Measurements from ENCODE around the gene UBE2F. TPM values are rescaled to one million over a fixed set of nuclear protein-coding genes. Genes with fewer than 3 reads are reported as not detected.
A peak's percentile ranks its signal among the peaks of the same experiment; 100 is the strongest.

The UBE2F gene
- total RNA-seq, 1 experiment from 2014 or later = 62.1 TPM

GRCh38 chr2:238042849-238043584 lies 76.2 kb downstream of the UBE2F start:
- H3K23me2 ChIP-seq (ENCODE audit: insufficient read length, low read depth, low read length, poor library complexity, severe bottlenecking) = no peaks in the 10 kb centered on the region
- no peaks in the 10 kb centered on the region for H3K27me3 ChIP-seq (ENCODE audit: insufficient read depth, low read length)
- Mint-ChIP-seq H3K4me1 (0 out of 4 replicates have a peak, but pooled peaks cover 0 to 2% of the 10 kb centered on the region in 2 experiments), H3K36me3 (ENCODE audit: insufficient read depth in 1 of 3, low read depth in 3 of 3) (peaks cover 18 to 63% (median 32%) of the 10 kb centered on the region in 3 experiments; a peak in 6 of 7 replicates), H3K27ac (peak overlapping the region in 1 of 3 experiments; percentile 82; a peak in 1 of 7 replicates), H3K4me3 (no peak overlapping the region), H3K27me3 (ENCODE audit: low read depth) (peaks cover under 1% of the 10 kb centered on the region; the same call in 1 of the 2 replicates), H3K9me3 (peaks cover 3 to 9% of the 10 kb centered on the region in 2 experiments)
- no peak overlapping the region for H4K8ac ChIP-seq (replicated peaks; ENCODE audit: insufficient read length, low read depth, low read length)
- no peak overlapping the region for H3K4me2 ChIP-seq (ENCODE audit: insufficient read depth, insufficient read length, low read length)
- WGBS (ENCODE audit: extremely low coverage, insufficient read length, low lambda C conversion rate) = no CpG with 5 or more reads among the region's 6 CpGs
- no peaks in the 10 kb centered on the region for H4K20me1 ChIP-seq (ENCODE audit: control insufficient read depth, insufficient read depth, insufficient read length)
- H2BK120ac ChIP-seq (ENCODE audit: low read depth, low read length, poor library complexity, severe bottlenecking) = no peak overlapping the region
- no peak overlapping the region for H3T11ph ChIP-seq (ENCODE audit: low read length)
- no peak overlapping the region for H2BK12ac ChIP-seq (ENCODE audit: insufficient read length, low read depth, low read length)
- H4K91ac ChIP-seq (ENCODE audit: insufficient read length, low read depth, low read length) = no peak overlapping the region
- no peak overlapping the region for H3K23ac ChIP-seq (ENCODE audit: insufficient read length, low read depth, low read length)
- no peak for DNase-seq
- no peak overlapping the region for H2BK15ac ChIP-seq (ENCODE audit: low read depth, low read length)
- TF ChIP-seq CTCF (conservative IDR thresholded peaks at IDR 0.05) = no peak
- H3K18ac ChIP-seq (ENCODE audit: insufficient read length, low read depth, low read length) = no peak overlapping the region
- no peaks in the 10 kb centered on the region for H3K4me1 ChIP-seq (ENCODE audit: insufficient read depth, low read length)
- no peak overlapping the region for H2BK20ac ChIP-seq (ENCODE audit: low read depth, low read length, poor library complexity, severe bottlenecking)
- no peak overlapping the region for H4K5ac ChIP-seq (ENCODE audit: insufficient read length, low read depth, low read length)
- no peak overlapping the region for H2BK5ac ChIP-seq (ENCODE audit: insufficient read length, low read length)
- no peak overlapping the region for H3K9ac ChIP-seq (ENCODE audit: extremely low read depth, insufficient read length, low read length)
- no peaks in the 10 kb centered on the region for H3K9me3 ChIP-seq (ENCODE audit: control insufficient read depth, low read depth, low read length)
- H3K4ac ChIP-seq (ENCODE audit: low read depth, low read length) = no peak overlapping the region
- H2AK5ac ChIP-seq (ENCODE audit: insufficient read length, low read length) = no peak overlapping the region
- no peak overlapping the region for H2AFZ ChIP-seq (ENCODE audit: low read length)
- H3K56ac ChIP-seq (ENCODE audit: insufficient read length, low read depth, low read length) = no peak overlapping the region
- no peak overlapping the region for H3K27ac ChIP-seq (ENCODE audit: insufficient read length, low read depth, low read length)
- no peaks in the 10 kb centered on the region for H3K79me2 ChIP-seq (ENCODE audit: insufficient read depth, low read length)
- no peaks in the 10 kb centered on the region for H3K79me1 ChIP-seq (ENCODE audit: insufficient read depth, low read depth, low read length, poor library complexity, severe bottlenecking)
- H3K14ac ChIP-seq (ENCODE audit: insufficient read depth, low read length) = no peak overlapping the region

Data from H9 (cell line).